Endodermal cell (in vitro differentiated cells): ENCODE results near the gene USP24. TPM values are rescaled to one million over a fixed set of nuclear protein-coding genes. Genes with fewer than 3 reads are reported as not detected.

Experiments used
- DNase-seq: peaks from one replicate; pipeline ENCODE4 v3.0.0-alpha.2; 2017
- H3K27ac ChIP-seq: 2 replicates; pipeline ENCODE4 v1.5.1; 2013; ENCODE audit warnings: mild to moderate bottlenecking, low read depth, low read length, moderate library complexity
- H3K27me3 ChIP-seq: 2 replicates; pipeline ENCODE4 v1.6.1; 2013; ENCODE audit warnings: mild to moderate bottlenecking, low read length, moderate library complexity; ENCODE audit not compliant: insufficient read depth, control insufficient read depth, poor library complexity, severe bottlenecking
- H3K36me3 ChIP-seq: 2 replicates; pipeline ENCODE4 v1.7.0; 2013; ENCODE audit warnings: mild to moderate bottlenecking, low read length, moderate library complexity; ENCODE audit not compliant: control insufficient read depth, insufficient read depth
- H3K4me1 ChIP-seq: one replicate; pipeline ENCODE4 v1.7.0; 2013; ENCODE audit warnings: low read length; ENCODE audit not compliant: control insufficient read depth, insufficient read depth
- H3K4me3 ChIP-seq: 2 replicates; pipeline ENCODE4 v1.5.1; 2013; ENCODE audit warnings: mild to moderate bottlenecking, low read length, moderate library complexity
- H3K9ac ChIP-seq: 2 replicates; pipeline ENCODE4 v1.6.1; 2013; ENCODE audit warnings: mild to moderate bottlenecking, low read length, moderate library complexity; ENCODE audit not compliant: poor library complexity, severe bottlenecking; ENCODE audit errors: extremely low read depth
- H3K9me3 ChIP-seq: 2 replicates; pipeline ENCODE4 v1.6.1; 2013; ENCODE audit warnings: mild to moderate bottlenecking, low read length, moderate library complexity; ENCODE audit not compliant: control insufficient read depth
- H3K27ac Mint-ChIP-seq: 2 replicates; pipeline ENCODE4 v1.8.0; 2020; ENCODE audit warnings: mixed read lengths
- H3K27me3 Mint-ChIP-seq: 2 replicates; pipeline ENCODE4 v1.8.0; 2021; ENCODE audit warnings: mild to moderate bottlenecking, mixed read lengths; ENCODE audit not compliant: insufficient read depth
- H3K36me3 Mint-ChIP-seq: 2 replicates; pipeline ENCODE4 v1.8.0; 2020; ENCODE audit warnings: low read depth, mixed read lengths
- H3K4me1 Mint-ChIP-seq: 2 replicates; pipeline ENCODE4 v1.8.0; 2020; ENCODE audit warnings: mixed read lengths
- H3K4me3 Mint-ChIP-seq: 2 replicates; pipeline ENCODE4 v1.8.0; 2020; ENCODE audit warnings: mild to moderate bottlenecking, moderate library complexity, mixed read lengths
- H3K9me3 Mint-ChIP-seq: 2 replicates; pipeline ENCODE4 v1.8.0; 2020; ENCODE audit warnings: mild to moderate bottlenecking, mixed read lengths
- CTCF ChIP-seq: fragments of 200-600 bp; sonication (generic); conservative IDR thresholded peaks from 2 replicates; pipeline ENCODE4 v1.5.0; 2021; ENCODE audit warnings: antibody characterized with exemption, mild to moderate bottlenecking
- WGBS, 2 experiments: methylation state at CpG; one replicate each; pipeline versions ENCODE4 v1.1.5 to v1.1.7; 2013; ENCODE audit warnings: missing lambda C conversion rate in 2 of 2, mixed read lengths in 1 of 2; ENCODE audit not compliant: insufficient coverage in 1 of 2, insufficient read length in 1 of 2; 5-methylcytosine and 5-hydroxymethylcytosine counted together
- total RNA-seq, 2 donors: library from RNA; stranded (reverse); fragmentation: NEBNext Ultra II Directional in 1 of 2; extraction: Animal tissue kit (Norgen Biotek cat#: 25700) in 1 of 2; gene quantifications; 2 replicates in 1 of 2; 3 replicates in 1 of 2; pipeline ENCODE4 v1.2.1, GENCODE V29; 2021

The USP24 gene
- total RNA-seq, 2 donors from 2014 or later: 68.2 to 71.5 TPM

- Mint-ChIP-seq H3K4me3 (no peak overlapping the region), H3K36me3 (peaks cover 12% of the 10 kb centered on the region), H3K4me1 (peaks cover 51% of the 10 kb centered on the region), H3K27ac (no peak overlapping the region), H3K27me3 (peaks cover 49% of the 10 kb centered on the region), H3K9me3 (no peaks in the 10 kb centered on the region)
- Histone ChIP-seq H3K4me3 (no peak overlapping the region), H3K36me3 (no peaks in the 10 kb centered on the region), H3K27me3 (peaks cover 40% of the 10 kb centered on the region), H3K9ac (no peak overlapping the region), H3K9me3 (no peaks in the 10 kb centered on the region), H3K27ac (no peak overlapping the region), H3K4me1 (peaks cover 17% of the 10 kb centered on the region)
- TF ChIP-seq CTCF: no peak
- 92% methylated on average over 3 of the region's 3 CpGs for WGBS, 2 experiments
- DNase-seq: no peak
Measured at GRCh38 chr1:55038552-55038838, 176.7 kb downstream of the USP24 start.

GRCh38 chr1:55037733-55038551, 177.2 kb downstream of the USP24 start:
- no peak for DNase-seq
- H3K4me3 ChIP-seq: no peak overlapping the region
- WGBS, 2 experiments: 92 to 94% methylated on average over 4 to 8 of the region's 8 CpGs
- H3K9ac ChIP-seq: no peak overlapping the region
- peaks cover 12% of the 10 kb centered on the region for H3K36me3 Mint-ChIP-seq
- peaks cover 56% of the 10 kb centered on the region for H3K4me1 Mint-ChIP-seq
- H3K27ac Mint-ChIP-seq: no peak overlapping the region
- H3K4me1 ChIP-seq: peaks cover 17% of the 10 kb centered on the region
- no peaks in the 10 kb centered on the region for H3K36me3 ChIP-seq
- H3K9me3 Mint-ChIP-seq: peaks cover under 1% of the 10 kb centered on the region
- no peak for TF ChIP-seq CTCF
- peaks cover 49% of the 10 kb centered on the region for H3K27me3 Mint-ChIP-seq
- H3K9me3 ChIP-seq: no peaks in the 10 kb centered on the region
- no peak overlapping the region for H3K4me3 Mint-ChIP-seq
- no peak overlapping the region for H3K27ac ChIP-seq
- peaks cover 40% of the 10 kb centered on the region for H3K27me3 ChIP-seq

GRCh38 chr1:55035904-55036303, 179.3 kb downstream of the USP24 start:
- no peak overlapping the region for H3K9ac ChIP-seq
- peaks cover 17% of the 10 kb centered on the region for H3K4me1 ChIP-seq
- WGBS, 2 experiments: 95 to 100% methylated on average over 1 to 4 of the region's 4 CpGs
- peaks cover 9% of the 10 kb centered on the region for H3K36me3 Mint-ChIP-seq
- peaks cover 12% of the 10 kb centered on the region for H3K9me3 ChIP-seq
- TF ChIP-seq CTCF: peak; percentile 62
- H3K9me3 Mint-ChIP-seq: peaks cover 10% of the 10 kb centered on the region
- DNase-seq: no peak
- peaks cover 35% of the 10 kb centered on the region for H3K27me3 Mint-ChIP-seq
- no peak overlapping the region for H3K27ac Mint-ChIP-seq
- peaks cover 33% of the 10 kb centered on the region for H3K27me3 ChIP-seq
- H3K4me3 ChIP-seq: no peak overlapping the region
- peaks cover 46% of the 10 kb centered on the region for H3K4me1 Mint-ChIP-seq
- no peak overlapping the region for H3K4me3 Mint-ChIP-seq
- H3K36me3 ChIP-seq: no peaks in the 10 kb centered on the region
- no peak overlapping the region for H3K27ac ChIP-seq
